Liver (tissue), 3 donors: ENCODE results near the gene PIGW.

ENCODE experiments used
- FOXA1 ChIP-seq: IDR thresholded peaks from 2 replicates; pipeline ENCODE4 v1.6.1; 2016; ENCODE audit warnings: antibody characterized with exemption
- GABPA ChIP-seq, 2 donors: IDR thresholded peaks in 1 of 2; conservative IDR thresholded peaks in 1 of 2; 2 replicates each; pipeline ENCODE4 v1.6.1; 2016; ENCODE audit warnings: antibody characterized with exemption in 2 of 2, mild to moderate bottlenecking in 1 of 2, moderate library complexity in 1 of 2
- HNF4G ChIP-seq: IDR thresholded peaks from 2 replicates; pipeline ENCODE4 v1.6.1; 2016; ENCODE audit warnings: antibody characterized with exemption
- MAX ChIP-seq: IDR thresholded peaks from 2 replicates; pipeline ENCODE4 v1.6.1; 2016; ENCODE audit warnings: antibody characterized with exemption
- REST ChIP-seq: IDR thresholded peaks from 2 replicates; pipeline ENCODE4 v1.6.1; 2016; ENCODE audit warnings: antibody characterized with exemption, mild to moderate bottlenecking
- SP1 ChIP-seq: IDR thresholded peaks from 2 replicates; pipeline ENCODE4 v1.6.1; 2018; ENCODE audit warnings: antibody characterized with exemption, mild to moderate bottlenecking
- TAF1 ChIP-seq: conservative IDR thresholded peaks from 2 replicates; pipeline ENCODE4 v1.6.1; 2016; ENCODE audit warnings: antibody characterized with exemption, mild to moderate bottlenecking
- YY1 ChIP-seq: IDR thresholded peaks from 2 replicates; pipeline ENCODE4 v1.6.1; 2016; ENCODE audit warnings: antibody characterized with exemption, mild to moderate bottlenecking
- TF ChIP-seq, protein P1 (sequence below): fragments of 150-350 bp; IDR thresholded peaks from 2 replicates; pipeline ENCODE4 v1.5.1; 2017; ENCODE audit warnings: improper control_type of control experiment, low read depth, low read length; ENCODE audit not compliant: missing input control
- TF ChIP-seq, protein P2 (sequence below): IDR thresholded peaks from 2 replicates; pipeline ENCODE4 v1.6.1; 2016; ENCODE audit warnings: antibody characterized with exemption
- donor health status: healthy.
- donor health status: healthy.

DNA sequence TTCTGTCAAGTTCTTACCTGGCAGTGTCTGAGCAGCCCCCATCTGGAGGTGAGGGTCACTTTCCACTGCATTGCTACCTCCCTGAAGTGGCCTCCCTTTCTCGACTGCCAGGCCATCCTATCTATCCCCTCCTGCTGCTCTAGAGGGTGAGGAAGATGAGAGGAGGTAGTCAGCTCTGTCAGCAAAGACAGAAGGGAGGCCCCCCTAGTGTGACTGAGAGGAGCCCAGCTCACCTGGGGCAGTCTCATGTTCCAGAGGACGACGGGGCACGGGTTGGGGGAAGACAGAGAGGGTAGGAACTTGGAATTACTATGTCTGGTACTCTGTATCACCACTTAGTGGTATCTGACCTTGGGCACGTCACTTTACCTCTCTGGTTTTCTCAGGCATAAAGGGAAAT is 22.1 kb upstream of the PIGW start:
- TF ChIP-seq, protein P1, sequence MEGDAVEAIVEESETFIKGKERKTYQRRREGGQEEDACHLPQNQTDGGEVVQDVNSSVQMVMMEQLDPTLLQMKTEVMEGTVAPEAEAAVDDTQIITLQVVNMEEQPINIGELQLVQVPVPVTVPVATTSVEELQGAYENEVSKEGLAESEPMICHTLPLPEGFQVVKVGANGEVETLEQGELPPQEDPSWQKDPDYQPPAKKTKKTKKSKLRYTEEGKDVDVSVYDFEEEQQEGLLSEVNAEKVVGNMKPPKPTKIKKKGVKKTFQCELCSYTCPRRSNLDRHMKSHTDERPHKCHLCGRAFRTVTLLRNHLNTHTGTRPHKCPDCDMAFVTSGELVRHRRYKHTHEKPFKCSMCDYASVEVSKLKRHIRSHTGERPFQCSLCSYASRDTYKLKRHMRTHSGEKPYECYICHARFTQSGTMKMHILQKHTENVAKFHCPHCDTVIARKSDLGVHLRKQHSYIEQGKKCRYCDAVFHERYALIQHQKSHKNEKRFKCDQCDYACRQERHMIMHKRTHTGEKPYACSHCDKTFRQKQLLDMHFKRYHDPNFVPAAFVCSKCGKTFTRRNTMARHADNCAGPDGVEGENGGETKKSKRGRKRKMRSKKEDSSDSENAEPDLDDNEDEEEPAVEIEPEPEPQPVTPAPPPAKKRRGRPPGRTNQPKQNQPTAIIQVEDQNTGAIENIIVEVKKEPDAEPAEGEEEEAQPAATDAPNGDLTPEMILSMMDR, result no peak
- TF ChIP-seq MAX (no peak), REST (no peak), SP1 (no peak), HNF4G (no peak), GABPA (IDR thresholded peaks at IDR 0.05 in 1 of 2, conservative IDR thresholded peaks at IDR 0.05 in 1 of 2) (no peak), TAF1 (no peak), YY1 (no peak), FOXA1 (no peak)
- TF ChIP-seq, protein P2, sequence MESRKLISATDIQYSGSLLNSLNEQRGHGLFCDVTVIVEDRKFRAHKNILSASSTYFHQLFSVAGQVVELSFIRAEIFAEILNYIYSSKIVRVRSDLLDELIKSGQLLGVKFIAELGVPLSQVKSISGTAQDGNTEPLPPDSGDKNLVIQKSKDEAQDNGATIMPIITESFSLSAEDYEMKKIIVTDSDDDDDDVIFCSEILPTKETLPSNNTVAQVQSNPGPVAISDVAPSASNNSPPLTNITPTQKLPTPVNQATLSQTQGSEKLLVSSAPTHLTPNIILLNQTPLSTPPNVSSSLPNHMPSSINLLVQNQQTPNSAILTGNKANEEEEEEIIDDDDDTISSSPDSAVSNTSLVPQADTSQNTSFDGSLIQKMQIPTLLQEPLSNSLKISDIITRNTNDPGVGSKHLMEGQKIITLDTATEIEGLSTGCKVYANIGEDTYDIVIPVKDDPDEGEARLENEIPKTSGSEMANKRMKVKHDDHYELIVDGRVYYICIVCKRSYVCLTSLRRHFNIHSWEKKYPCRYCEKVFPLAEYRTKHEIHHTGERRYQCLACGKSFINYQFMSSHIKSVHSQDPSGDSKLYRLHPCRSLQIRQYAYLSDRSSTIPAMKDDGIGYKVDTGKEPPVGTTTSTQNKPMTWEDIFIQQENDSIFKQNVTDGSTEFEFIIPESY, result no peak
